ENCODE measurements around the gene TPRG1.

DNA sequence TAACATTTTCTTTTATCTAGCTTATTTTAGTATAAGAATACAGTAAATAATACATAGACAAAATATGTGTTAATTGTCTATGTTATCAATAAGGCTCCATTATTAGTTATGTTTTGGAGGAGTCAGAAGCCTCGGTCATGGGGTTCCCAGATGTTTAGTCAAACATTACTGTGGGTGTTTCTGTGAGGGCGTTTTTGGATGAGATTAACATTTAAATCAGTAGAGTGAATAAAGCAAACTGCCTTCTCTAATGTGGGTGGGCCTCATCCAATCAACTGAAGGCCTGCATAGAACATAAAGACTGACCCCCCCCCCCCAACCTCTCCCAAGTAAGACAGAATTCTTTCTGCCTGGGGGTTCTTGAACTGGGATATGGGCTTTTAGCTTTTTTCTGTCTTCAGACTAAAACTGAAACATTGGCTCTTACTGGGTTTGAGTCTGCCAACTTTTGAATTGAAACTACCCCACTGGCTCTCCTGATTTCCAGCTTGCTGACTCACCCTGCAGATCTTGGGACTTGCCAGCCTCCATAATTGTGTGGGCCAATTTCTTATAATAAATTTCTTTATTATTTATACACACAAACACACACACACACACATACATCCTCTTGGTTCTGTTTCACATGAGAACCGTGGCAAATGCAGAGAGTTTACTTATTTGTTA is 192.0 kb downstream of the TPRG1 start:
- no peak for TF ChIP-seq CTCF (IDR thresholded peaks at IDR 0.05)
- TF ChIP-seq POLR2A (IDR thresholded peaks at IDR 0.05) = no peak

Data from Peyer's patch (tissue), 4 donors.